NCI-H1105 treated with DMSO at 0.1 percent for 48 hours (cell line): Measurements from ENCODE around the gene EVPL.
A peak's percentile ranks its signal among the peaks of the same experiment; 100 is the strongest.
"Not testable (repeated sequence)": the region's sequence is repeated elsewhere in the genome, so short reads cannot be mapped to it uniquely, and the experiment has no call there.

Experiments used
- DNase-seq: peaks from one replicate; lab custom pipeline; 2025; lab: John Stamatoyannopoulos, UW

EVPL gene

DNA sequence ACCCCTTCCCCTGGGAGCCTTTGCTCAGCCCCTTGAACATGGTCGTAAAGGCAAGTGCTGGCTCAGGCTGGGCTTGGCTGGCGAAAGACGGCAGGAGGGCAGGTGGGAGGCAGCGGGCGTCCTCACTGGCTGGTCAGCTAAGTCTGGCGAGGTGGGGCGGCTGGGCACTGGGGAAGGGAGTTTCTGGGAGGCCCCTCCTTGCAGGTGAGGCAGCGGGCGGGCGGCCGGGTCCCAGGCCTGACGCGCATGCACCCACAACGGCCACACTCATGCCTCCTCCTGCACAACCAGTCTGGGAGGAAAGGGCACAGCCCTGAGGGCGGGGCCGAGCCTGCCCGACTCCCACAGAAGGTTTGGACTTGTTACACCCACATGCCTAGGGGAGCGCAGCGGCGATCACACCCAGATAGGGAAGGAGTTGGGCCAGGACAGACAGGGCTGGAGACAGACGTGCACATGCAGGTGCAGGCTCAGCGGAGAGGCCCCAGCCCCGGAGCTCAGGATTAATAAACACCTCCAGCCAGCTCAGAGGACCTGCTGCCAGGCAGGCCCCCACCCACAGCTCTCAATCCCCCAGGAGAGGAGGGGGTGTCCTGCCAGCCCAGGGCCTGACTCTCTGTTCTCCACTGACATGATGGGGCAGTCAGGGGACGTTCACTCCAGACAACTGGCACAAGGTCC is at the start of gene EVPL:
EVPL (minus strand) TSS at position 148 of the 681 bp plus-strand sequence; CDS start at position 40, 108 bp downstream.
- DNase-seq = no peak

- DNase-seq = no peak
Measured at GRCh38 chr17:76076146-76076764, 49.1 kb upstream of the EVPL start.

GRCh38 chr17:76075364-76076145 is 48.4 kb upstream of the EVPL start:
- no peak for DNase-seq

DNA sequence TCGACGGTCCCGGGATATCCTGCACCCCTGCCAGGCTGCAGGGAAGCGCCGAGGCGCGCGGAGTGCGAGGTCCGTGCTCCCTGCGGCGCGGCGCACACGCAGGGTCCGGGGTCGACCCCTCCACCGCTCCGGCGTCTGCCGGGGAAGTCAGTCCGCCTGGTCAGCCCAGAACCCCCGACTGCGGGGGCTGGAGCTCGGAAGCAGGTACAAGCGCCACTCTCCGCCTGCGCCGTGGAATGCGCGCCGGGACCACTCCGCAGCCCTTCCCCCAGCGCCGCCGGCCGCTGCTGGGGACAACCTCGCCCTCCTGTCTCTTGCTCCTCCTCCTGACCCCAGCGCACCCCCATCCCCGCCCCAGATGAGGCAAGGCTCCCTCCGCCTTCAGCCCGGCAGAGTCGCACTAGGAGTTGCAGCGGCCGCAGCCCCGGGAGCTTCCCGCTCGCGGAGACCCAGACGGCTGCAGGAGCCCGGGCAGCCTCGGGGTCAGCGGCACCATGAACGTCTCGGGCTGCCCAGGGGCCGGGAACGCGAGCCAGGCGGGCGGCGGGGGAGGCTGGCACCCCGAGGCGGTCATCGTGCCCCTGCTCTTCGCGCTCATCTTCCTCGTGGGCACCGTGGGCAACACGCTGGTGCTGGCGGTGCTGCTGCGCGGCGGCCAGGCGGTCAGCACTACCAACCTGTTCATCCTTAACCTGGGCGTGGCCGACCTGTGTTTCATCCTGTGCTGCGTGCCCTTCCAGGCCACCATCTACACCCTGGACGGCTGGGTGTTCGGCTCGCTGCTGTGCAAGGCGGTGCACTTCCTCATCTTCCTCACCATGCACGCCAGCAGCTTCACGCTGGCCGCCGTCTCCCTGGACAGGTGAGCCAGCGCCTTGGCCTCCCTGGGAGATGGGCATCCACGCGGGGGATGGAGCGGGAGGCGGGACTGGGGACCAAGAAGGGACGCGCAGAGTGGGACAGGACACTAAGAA is 47.6 kb upstream of the EVPL start, which contains the start of gene GALR2:
GALR2 (plus strand) TSS at position 392 of the 974 bp plus-strand sequence; CDS start at position 495, 103 bp downstream.
- no peak for DNase-seq

- DNase-seq = peak; percentile 90
Measured at GRCh38 chr17:76072148-76072858, 45.2 kb upstream of the EVPL start, which contains the start of gene SRP68. TSS of gene SRP68 (minus strand) at chr17:76072517. CDS start at chr17:76072491, 26 bp downstream.

DNA sequence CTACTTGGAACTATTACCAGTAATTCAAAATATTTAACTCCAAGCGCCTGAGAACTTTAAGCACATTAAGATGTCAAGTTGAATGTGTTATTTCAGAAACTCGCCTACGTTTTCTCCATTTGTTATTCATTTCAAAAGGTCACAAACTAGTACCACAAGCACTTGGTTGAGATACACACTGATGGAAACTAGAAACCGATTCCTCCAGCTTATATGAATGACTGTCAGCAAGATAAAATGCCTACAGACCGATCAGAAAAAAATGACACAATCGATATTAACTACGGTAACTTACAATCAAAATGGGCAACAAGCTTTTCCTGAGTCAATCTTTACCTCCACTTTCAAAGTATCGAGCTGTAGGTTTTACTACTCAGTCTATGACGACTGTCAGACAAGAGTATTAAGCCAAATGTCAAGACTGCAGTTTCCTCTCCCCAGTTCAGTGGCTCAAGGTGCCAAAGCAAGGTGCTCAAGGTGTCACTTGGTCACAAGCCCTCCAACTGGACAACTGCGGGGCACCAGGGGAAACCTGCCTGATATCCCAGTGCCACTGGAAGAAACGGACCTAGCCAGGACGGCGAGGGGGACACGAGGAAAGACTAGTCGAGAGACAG is 44.5 kb upstream of the EVPL start:
- DNase-seq = no peak

DNA sequence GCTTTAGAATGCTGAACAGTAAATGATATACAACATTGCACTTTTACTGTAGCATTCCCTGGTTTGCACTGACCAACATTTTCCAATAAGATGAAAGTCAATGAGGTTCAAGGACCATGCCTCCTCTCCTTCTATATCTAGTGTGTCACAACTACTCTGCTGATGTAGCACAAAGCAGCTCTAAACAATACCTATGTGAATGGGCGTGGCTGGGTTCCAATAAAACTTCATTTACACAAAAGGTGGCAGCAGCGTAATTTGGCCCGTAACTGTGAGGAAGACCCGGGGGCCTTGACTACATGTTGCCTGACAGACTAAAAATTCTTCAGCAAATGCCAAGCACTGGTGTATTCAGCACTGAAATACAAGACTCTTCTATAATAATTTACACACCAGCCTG is 38.7 kb upstream of the EVPL start:
- no peak for DNase-seq

- no peak for DNase-seq
Measured at GRCh38 chr17:76063875-76064546, 36.9 kb upstream of the EVPL start.

DNA sequence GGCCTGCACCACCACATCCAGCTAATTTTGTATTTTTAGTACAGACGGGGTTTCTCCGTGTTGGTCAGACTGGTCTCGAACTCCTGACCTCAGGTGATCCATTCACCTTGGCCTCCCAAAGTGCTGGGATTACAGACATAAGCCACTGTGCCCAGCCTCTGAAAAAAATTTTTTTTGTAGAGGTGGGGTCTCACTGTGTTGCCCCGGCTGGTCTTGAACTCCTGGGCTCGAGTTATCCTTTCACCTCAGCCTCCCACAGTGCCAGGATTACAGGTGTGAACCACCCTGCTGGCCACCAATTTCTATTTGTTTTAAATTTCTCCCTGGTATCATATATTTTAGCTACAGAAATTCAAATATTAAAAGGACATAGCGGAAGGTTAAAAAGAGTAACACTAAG is 31.2 kb upstream of the EVPL start:
- not testable (repeated sequence) for DNase-seq

GRCh38 chr17:76056882-76057281 is 29.8 kb upstream of the EVPL start:
- DNase-seq = no peak

DNA sequence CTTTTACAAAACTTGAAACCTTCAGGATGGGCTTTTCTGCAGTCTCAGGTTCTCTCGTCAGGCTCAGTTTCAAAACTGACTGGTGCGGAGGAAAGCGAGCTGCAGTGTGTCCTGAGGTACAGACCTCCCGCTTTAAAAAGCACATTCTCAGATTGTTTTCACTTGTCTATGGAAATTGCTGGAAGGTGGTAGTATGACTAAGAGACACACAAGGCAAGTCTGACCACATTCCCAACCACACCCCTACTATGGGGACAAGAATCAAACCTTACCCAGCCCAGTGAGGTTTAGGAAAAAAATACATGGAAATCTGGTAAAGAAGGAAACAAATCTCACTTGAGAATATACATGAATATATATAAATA is 27.0 kb upstream of the EVPL start:
- no peak for DNase-seq

- DNase-seq = no peak
Measured at GRCh38 chr17:76053246-76054111, 26.4 kb upstream of the EVPL start.

DNA sequence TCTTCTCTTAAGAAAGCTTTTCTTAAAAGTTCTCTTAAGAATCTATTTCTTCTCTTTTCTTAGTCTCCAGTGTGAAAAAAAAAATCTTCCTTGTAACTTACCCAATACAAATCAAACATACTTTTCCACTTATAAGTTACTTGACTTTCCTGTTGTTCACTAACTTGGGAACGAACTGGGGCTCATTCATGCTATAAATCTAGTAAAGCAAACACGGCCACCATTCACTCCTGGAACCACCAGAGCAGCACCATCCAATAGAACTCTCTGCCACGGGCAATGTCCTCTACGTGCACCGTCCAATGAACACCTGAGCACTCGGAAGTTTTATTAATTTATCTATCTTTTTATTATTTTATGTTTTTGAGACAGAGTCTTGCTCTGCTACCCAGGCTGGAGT is 24.5 kb upstream of the EVPL start:
- DNase-seq = no peak

- DNase-seq = no peak
Measured at GRCh38 chr17:76050538-76051467, 23.7 kb upstream of the EVPL start.

- DNase-seq = no peak
Measured at GRCh38 chr17:76049836-76050537, 22.9 kb upstream of the EVPL start.

DNA sequence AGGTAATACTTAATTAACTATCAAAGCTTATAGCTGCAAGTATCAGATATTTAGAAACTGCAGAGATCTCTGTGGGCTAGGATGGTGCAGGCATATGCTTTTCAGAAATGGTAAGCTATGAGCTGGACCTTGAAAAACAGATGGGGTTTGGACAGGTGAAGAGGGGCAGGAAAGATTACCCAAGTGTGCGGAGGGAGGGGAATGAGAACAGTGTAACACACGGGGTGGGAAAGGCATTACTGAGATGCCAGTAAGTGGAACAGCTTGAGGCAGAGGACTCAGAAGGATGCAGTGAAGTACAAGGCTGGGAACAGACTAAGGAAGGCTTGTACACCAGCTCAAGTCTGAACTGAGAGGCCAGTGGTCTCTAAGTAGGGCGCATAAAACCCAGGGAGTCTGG is 22.1 kb upstream of the EVPL start:
- DNase-seq = no peak

DNA sequence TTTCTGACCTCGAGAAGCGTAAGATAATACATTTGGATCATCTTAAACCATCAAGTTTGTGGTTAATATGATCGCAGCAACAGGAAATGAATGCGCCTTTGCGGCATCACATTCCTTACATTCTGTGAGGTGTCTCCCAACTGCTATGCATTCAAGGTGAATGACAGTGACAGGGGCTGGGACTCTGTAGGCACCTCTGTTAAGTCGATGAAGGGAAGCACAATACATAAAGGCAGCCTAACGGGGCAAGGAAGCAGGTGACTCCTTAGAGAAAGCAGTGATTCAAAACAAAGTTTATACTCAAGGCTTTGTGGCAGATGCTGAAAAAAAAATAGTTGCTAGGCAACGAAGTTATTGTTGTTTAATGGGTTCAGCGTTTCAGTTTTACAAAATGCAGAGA is 21.6 kb upstream of the EVPL start:
- no peak for DNase-seq
